NCI-H2227 (cell line): ENCODE results near the gene TFF1.
"Not testable (repeated sequence)": the region's sequence is repeated elsewhere in the genome, so short reads cannot be mapped to it uniquely, and the experiment has no call there.

ENCODE experiments used
- DNase-seq: peaks from one replicate; lab custom pipeline; 2025; ENCODE audit not compliant: unreplicated experiment; lab: John Stamatoyannopoulos, UW

TFF1 gene

DNA sequence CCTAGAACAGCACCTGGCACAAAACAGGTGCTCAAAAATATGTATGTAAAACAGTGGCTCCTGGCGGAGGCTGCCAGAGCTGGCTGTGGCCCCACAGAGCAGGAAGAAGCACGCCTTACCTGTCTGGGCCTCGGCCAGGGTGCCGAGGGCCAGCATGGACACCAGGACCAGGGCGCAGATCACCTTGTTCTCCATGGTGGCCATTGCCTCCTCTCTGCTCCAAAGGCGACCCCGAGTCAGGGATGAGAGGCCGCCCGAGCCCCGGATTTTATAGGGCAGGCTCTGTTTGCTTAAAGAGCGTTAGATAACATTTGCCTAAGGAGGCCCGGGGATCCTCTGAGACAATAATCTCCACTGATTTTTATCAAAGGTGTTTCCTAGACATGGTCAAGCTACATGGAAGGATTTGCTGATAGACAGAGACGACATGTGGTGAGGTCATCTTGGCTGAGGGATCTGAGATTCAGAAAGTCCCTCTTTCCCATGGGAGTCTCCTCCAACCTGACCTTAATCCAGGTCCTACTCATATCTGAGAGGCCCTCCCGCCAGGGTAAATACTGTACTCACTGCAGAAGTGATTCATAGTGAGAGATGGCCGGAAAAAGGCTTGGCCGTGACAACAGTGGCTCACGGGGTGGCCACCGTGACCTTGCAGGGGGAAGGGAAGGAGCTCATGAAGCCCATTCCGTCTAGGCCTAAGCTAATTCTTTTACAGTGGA, at the start of gene TFF1:
TSS of gene TFF1 (minus strand) at position 244 of the 719 bp plus-strand sequence. CDS start at position 204, 40 bp downstream.
- DNase-seq = no peak

DNA sequence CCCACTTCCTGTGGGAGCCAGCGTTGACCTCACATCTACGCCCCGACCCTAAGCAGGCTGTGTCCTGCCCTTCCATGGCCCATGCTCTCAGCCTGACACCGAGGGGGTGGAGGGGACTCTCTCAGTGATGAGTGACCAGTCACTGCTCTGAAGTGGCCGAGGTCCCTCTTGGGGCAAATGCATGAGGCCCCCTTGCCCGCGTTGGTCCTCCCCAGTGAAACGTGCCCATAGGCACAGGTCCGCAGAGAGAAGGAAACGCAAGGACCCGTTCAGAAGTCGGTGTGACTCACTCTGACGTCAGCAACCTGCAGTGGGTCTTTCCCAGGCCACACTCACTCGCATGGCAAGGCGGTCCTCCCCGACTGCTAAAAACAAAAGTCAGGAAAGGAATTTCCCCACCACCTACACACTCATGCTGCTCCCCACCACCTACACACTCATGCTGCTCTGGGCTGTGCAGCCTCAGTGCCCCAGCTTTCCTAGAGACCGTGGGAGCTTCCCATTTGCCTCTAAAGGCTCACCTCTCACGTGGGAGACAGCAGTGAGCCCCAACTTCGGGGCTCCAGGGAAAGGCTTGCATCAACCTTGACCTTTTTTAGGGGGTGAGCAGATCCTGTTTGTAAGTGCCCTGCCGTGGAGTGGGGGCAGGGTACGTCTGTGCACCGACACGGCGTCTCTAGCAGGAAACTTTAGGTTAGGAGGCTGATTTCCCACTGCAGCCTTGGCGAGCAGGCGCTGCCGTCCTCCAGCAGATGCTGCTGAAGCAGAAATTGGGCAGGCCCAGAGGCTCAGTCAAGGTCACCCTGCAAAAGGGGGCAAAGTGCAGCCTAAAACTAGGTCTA, 48.8 kb upstream of the TFF1 start:
- DNase-seq = no peak

GRCh38 chr21:42414553-42414927, 48.2 kb upstream of the TFF1 start:
- no peak for DNase-seq

DNA sequence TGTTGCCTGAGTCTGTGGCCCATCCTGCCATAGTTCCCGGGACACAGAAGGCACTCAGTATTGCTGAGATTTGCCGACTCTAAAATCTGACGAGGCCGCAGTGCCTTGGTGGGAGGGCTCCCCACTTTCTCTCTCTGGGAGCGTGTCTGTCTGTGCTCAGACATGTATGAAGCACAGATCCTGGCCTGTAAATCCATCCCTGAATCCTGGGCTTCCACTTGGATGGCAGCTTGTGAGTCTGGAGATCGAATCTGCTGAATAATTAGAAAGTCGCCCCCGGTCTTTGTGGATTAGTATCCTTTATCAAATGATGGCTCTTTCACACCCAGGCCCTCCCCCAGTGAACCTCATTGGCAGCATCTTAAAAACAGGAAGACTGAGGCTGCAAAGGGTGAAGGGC, 47.7 kb upstream of the TFF1 start:
- DNase-seq = no peak

DNA sequence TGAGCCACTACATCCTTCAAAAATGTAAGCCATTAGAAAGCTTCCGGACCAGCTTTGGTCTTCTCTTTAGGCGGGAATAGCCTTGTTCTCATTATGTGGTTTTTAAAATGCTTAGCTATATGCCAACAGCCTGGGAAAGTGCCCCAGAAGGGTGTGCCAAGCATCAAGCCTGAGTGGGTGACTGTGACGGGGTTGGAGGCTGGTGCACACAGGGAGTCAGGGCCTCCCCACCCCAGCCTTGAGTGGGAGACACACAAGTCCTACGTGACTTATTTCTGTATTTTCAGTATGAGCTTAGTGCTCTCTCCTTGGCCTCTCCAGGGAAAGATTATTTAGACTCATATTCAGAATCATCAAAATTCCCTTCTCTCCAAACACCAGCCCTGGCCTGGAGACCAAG, 47.2 kb upstream of the TFF1 start:
- DNase-seq = no peak

GRCh38 chr21:42413093-42413492, 46.8 kb upstream of the TFF1 start:
- no peak for DNase-seq

DNA sequence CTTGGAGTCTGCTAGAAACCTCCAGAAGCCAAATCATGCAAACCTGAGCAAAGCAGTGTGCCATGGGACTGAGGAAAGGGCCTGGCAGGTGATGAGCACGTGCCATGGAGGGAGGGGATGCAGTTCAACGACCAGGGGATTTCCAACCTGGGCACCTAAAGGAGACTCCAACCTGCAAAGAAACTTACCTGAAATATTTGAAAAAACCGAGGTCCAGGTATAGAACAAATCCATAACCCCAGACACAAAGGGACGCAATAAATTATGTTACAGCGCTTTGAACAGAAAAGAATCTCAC, 46.2 kb upstream of the TFF1 start:
- no peak for DNase-seq

- no peak for DNase-seq
Measured at GRCh38 chr21:42411891-42412635, 45.7 kb upstream of the TFF1 start.

- DNase-seq = no peak
Measured at GRCh38 chr21:42411197-42411869, 45.0 kb upstream of the TFF1 start.

GRCh38 chr21:42409366-42409765, 43.0 kb upstream of the TFF1 start:
- no peak for DNase-seq

DNA sequence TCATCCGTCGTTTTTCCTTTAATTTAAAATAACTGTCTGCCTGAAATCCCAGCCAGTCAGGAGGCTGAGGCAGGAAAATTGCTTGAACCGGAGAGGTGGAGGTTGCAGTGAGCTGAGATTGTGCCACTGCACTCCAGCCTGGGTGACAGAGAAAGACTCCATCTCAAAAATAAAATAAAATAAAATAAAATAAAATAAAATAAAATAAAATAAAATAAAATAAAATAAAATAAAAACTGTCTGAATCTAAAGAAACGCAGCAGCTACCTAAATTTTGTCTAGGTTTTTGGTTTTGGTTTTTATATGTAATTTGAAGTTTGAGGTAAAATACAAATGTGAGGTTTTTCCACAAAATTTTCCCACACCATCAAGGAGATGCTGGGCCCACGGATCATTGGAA, 42.4 kb upstream of the TFF1 start:
- not testable (repeated sequence) for DNase-seq

DNA sequence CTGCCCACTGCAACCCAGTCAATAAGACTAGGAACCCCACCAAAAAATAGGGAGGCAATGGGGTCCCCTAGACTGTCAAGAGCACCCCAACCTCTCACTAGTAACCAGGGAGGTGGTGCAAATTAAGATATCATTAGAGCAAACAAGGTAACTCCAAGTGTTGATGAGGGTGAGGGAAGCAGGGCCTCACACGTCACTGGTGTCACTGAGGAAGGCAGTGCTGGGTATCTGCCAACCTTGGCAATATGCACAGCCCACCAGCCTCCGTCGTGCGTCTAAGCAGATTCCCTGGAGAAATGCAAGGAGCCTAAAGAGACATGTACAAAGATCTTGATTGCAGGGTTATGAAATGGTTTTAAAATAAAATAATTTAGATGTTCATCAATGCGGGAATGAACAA, 41.1 kb upstream of the TFF1 start:
- no peak for DNase-seq

DNA sequence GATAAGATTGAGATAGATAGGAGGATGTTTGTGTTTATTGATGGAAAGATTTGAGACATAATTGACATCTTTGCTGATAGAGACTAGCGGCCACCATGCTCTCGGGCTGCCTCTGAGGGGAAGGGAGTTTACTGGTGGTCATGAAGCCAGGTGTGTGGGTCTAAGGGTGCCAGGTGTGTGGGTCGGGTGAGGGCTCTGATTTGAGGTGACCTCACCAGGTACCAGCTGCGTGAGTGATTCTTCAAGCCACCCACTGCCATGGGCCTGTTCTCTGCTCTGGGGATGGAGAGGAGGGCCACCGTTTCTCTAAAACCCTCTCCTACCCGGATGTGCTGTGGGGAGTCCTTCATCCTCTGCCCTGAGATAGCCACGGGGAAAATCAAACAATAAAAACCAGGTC, 40.5 kb upstream of the TFF1 start:
- no peak for DNase-seq

DNA sequence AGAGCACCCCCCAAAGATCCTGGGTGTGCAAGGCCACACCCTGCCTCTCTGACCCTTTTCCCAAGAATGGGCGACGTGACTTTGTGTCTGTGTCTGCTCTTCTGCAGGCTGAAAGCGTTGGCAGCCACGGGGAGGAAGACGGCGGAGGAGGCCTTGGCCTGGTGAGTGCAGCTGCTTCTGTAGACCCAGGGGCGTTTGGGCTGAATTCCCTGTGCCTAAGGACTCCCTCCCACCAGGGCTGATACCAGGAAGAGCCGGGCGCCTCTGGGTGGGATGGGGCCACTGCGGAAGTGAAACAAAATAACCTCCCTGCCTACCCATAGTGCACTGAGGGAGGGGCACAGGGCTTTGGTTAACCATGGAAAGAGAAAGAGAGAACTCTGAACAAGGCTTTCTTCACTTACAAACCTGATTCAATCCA, 39.9 kb upstream of the TFF1 start:
- no peak for DNase-seq

DNA sequence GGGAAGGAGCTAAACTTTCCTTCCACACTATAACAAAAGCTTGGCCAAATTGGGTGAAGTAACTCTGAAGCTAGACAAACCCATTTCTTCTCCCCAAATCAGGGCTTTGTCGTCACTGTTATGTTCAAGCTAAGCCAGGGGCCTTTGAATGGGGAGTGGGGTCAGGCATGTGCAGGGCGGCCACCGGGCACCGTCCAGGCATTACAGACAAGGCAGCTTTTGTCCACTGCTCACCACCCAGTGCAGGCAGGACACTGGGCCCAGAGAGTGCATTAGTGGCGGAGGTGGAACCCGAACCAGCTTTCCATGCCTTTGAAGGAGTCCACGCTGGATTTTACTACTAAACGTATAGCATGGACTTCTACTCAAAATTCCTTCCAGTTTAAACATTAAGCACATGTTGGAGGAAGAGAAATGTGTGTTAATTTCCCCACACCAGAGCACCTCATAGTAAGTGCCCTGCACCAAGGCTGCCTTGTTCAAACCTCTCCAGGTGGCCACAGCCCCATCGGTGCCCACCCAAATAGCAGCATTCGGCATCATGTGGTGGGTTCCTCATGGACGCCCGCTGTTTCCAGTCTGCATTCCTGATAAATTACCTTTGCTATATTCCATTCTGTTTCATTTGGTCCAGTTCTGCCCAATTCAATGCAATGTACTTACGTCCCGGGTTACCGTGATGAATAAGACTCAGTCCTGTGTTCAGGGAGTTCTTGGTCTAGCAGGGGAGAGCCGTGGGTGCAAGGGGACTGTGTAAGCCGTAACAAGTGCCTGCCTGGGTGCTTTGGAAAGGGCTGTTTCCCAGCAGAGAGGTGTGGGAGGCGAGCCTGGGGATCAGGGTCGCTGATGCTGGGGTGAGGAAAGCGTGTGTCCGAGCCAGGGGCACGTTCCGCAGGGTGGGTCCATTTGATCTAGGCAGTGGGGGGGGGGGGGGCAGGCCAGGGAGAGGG, 39.0 kb upstream of the TFF1 start:
- no peak for DNase-seq

- DNase-seq = no peak
Measured at GRCh38 chr21:42404539-42404938, 38.2 kb upstream of the TFF1 start.

GRCh38 chr21:42403611-42404231, 37.4 kb upstream of the TFF1 start, which contains the start of gene UBASH3A:
Gene UBASH3A (plus strand): TSS chr21:42403902. CDS start chr21:42403946, 44 bp downstream.
- no peak for DNase-seq

- DNase-seq = no peak
Measured at GRCh38 chr21:42401820-42402251, 35.5 kb upstream of the TFF1 start.

DNA sequence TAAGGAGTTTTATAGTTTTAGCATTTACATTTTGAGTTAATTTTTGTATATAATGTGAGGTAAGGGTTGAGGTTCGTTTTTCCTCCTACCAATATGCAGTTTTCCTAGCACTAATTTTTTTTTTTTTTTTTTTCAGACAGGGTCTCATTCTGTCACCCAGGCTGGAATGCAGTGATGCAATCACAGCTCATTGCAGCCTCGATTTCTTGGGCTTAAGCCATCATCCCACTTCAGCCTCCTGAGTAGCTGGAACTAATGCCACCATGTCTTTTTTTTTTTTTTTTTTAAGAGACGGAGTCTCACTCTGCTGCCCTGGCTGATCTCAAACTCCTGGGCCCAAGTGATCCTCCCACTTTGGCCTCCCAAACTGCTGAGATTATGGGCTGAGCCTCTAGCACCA, 34.8 kb upstream of the TFF1 start:
- DNase-seq = no peak

GRCh38 chr21:42400525-42400924, 34.2 kb upstream of the TFF1 start:
- DNase-seq = no peak
